ENCODE measurements around the gene FANCC. TPM values are rescaled to one million over a fixed set of nuclear protein-coding genes. Genes with fewer than 3 reads are reported as not detected.

Gene FANCC
- total RNA-seq, 2 donors from 2014 or later: 7.5 to 12.5 TPM

DNA sequence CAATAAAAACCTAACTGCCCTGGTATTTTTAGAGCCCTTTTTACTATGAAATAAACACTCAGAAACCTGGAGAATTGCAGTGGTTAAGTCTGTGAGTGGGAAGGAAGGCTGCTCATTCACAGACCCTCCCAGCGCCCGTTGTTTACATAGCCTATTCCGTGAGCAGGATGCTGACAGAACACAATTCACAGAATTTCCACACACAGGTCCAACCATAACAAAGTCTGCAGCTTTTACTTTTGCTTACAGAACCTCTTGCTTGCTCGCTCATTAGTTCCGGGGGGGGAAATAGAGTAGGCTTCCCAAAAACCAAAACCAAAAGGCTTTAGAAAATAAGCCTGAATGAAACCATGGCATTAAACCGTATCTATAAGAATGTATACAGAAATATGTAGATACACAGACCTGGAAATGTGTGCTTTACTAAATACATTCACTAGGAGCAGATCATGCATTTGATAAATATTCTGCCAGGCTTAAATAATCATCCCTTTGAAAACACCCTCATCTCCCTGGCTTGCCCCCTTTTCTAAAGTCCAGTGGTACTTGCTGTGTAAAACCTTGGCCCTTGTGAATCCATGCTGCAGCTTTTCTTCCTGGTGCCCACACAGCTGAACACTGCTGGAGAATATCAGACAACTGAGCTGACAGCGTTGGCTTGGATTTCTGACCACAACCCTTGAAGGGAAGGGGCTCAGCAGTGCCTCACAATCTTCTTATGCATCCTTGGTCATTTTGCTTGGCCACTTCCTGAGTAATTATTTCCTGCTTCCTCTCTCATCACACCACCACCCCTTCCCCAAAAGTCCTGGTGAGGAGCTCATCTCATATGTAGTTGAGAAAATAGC, 128.0 kb downstream of the FANCC start:
- H3K9me3 ChIP-seq: no peaks in the 10 kb centered on the region
- no peak for ATAC-seq
- H3K27ac ChIP-seq: peak overlapping the region in 1 of 4 donors; percentile 24
- H3K36me3 ChIP-seq (replicated peaks in 1 of 2; ENCODE audit: insufficient read depth in 1 of 2, low read depth in 2 of 2): no peaks in the 10 kb centered on the region
- peak in 1 of 4 donors; percentile 15 for DNase-seq
- no peaks in the 10 kb centered on the region for H3K4me1 ChIP-seq
- no peaks in the 10 kb centered on the region for H3K27me3 ChIP-seq
- intact Hi-C loops (cut with DNase I): no loop called here
- WGBS, 2 donors: 40 to 61% methylated on average over 7 of the region's 7 CpGs
- no peak overlapping the region for H3K4me3 ChIP-seq
- no peak for TF ChIP-seq POLR2A (IDR thresholded peaks at IDR 0.05)
- TF ChIP-seq, protein P1, sequence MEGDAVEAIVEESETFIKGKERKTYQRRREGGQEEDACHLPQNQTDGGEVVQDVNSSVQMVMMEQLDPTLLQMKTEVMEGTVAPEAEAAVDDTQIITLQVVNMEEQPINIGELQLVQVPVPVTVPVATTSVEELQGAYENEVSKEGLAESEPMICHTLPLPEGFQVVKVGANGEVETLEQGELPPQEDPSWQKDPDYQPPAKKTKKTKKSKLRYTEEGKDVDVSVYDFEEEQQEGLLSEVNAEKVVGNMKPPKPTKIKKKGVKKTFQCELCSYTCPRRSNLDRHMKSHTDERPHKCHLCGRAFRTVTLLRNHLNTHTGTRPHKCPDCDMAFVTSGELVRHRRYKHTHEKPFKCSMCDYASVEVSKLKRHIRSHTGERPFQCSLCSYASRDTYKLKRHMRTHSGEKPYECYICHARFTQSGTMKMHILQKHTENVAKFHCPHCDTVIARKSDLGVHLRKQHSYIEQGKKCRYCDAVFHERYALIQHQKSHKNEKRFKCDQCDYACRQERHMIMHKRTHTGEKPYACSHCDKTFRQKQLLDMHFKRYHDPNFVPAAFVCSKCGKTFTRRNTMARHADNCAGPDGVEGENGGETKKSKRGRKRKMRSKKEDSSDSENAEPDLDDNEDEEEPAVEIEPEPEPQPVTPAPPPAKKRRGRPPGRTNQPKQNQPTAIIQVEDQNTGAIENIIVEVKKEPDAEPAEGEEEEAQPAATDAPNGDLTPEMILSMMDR (IDR thresholded peaks at IDR 0.05): no peak

DNA sequence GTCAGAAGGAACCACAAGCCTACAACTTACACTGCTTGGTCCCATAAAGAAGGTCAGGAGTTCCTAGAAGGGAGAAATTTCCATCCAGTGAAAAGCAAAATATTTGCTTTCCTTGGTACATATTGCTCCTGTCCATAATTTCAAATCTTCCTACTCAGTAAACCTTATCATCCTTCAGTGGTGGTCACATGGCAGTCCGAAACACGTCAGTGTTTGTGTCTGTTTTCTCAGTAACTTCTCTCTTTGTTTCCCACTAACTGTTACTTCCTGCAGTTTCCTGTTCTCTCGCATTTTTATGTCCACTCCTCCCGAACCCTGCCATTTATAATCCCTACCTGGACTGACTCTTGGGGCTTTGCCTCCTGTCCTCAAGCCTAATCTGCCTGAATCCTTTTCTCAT, 129.1 kb downstream of the FANCC start:
- no peaks in the 10 kb centered on the region for H3K36me3 ChIP-seq (replicated peaks in 1 of 2; ENCODE audit: insufficient read depth in 1 of 2, low read depth in 2 of 2)
- no peaks in the 10 kb centered on the region for H3K27me3 ChIP-seq
- TF ChIP-seq, protein P1 (IDR thresholded peaks at IDR 0.05): no peak
- TF ChIP-seq POLR2A (IDR thresholded peaks at IDR 0.05): no peak
- intact Hi-C loops (cut with DNase I): no loop called here
- H3K27ac ChIP-seq: peak overlapping the region in 1 of 4 donors; percentile 1
- DNase-seq (no peak), ATAC-seq (no peak)
- 46 to 74% methylated on average over 4 of the region's 4 CpGs for WGBS, 2 donors
- H3K4me1 ChIP-seq: no peaks in the 10 kb centered on the region
- H3K4me3 ChIP-seq: no peak overlapping the region
- H3K9me3 ChIP-seq: no peaks in the 10 kb centered on the region

GRCh38 chr9:95185956-95186355, 131.6 kb downstream of the FANCC start:
- H3K36me3 ChIP-seq (replicated peaks in 1 of 2; ENCODE audit: insufficient read depth in 1 of 2, low read depth in 2 of 2): no peaks in the 10 kb centered on the region
- H3K4me1 ChIP-seq: peaks cover 4% of the 10 kb centered on the region
- ATAC-seq (no peak), DNase-seq (no peak)
- no peaks in the 10 kb centered on the region for H3K27me3 ChIP-seq
- TF ChIP-seq POLR2A (IDR thresholded peaks at IDR 0.05): no peak
- TF ChIP-seq, protein P1 (IDR thresholded peaks at IDR 0.05): no peak
- H3K9me3 ChIP-seq: no peaks in the 10 kb centered on the region
- no peak overlapping the region for H3K4me3 ChIP-seq
- WGBS, 2 donors: 94 to 96% methylated on average over 2 of the region's 2 CpGs
- intact Hi-C loops (cut with DNase I): no loop called here
- H3K27ac ChIP-seq: no peak overlapping the region

DNA sequence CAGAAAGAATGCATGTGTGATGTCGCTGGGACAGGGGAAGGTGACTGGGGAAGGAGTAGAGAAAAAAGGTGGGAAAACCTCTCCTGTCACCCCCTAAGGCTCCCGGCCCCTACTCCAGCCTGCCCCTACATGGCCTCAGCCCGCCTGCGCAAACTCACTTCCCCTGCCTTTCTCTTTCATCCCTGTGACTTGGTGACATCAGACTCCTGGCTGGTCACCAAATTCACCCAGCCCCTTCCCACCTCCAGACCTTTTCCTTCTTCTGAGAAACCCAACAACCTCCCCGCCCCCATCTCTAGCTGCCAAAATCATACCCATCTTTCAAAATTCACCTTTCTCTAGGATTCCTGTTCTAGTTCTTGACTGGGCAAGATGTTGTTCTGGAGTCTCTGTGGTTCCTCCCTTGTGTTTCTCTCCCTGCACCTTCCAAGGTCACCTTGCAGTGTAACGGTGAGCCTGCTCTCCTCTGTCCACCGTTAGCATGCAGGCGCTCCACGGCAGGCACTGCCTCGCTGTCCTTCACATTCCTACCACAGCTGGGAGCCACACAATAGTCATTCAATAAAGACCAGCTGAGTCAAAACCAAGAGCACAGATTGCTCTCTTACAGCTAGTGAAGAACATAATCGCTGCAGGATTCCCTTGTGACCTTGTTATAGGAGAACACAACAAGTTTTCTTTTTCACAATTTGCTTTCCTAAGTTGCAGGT, 134.5 kb downstream of the FANCC start:
- H3K27me3 ChIP-seq: no peaks in the 10 kb centered on the region
- H3K4me1 ChIP-seq: peaks cover 8% of the 10 kb centered on the region
- DNase-seq (peak; percentile 31 to 50 (median 39)), ATAC-seq (peak; percentile 78)
- no peaks in the 10 kb centered on the region for H3K36me3 ChIP-seq (replicated peaks in 1 of 2; ENCODE audit: insufficient read depth in 1 of 2, low read depth in 2 of 2)
- no peak overlapping the region for H3K27ac ChIP-seq
- no peak overlapping the region for H3K4me3 ChIP-seq
- TF ChIP-seq, protein P1 (IDR thresholded peaks at IDR 0.05): peak in 5 of 7 experiments; percentile 12 to 58 (median 51)
- TF ChIP-seq POLR2A (IDR thresholded peaks at IDR 0.05): no peak
- 60 to 70% methylated on average over 11 of the region's 11 CpGs for WGBS, 2 donors
- H3K9me3 ChIP-seq: no peaks in the 10 kb centered on the region
- intact Hi-C loops (cut with DNase I): no loop called here

Measured in body of pancreas (tissue), 4 donors.